Right cardiac atrium (tissue), 5 donors: ENCODE data around the gene SPATS1. TPM values are rescaled to one million over a fixed set of nuclear protein-coding genes. Genes with fewer than 3 reads are reported as not detected.

Experiments used
- ATAC-seq, 2 donors: fragments of 200-7000 bp; cut with Tn5 transposase; one replicate each; pipeline versions ENCODE4 v1.8.0 to v1.9.1; 2020; ENCODE audit warnings: moderate library complexity in 2 of 2, mild to moderate bottlenecking in 1 of 2
- DNase-seq, 3 donors: peaks; one replicate each; pipeline ENCODE4 v3.0.0-alpha.2; 2020
- H3K27ac ChIP-seq: one replicate; pipeline ENCODE4 v1.5.1; 2013; ENCODE audit warnings: mild to moderate bottlenecking, low read length, control low read depth, moderate library complexity
- H3K27me3 ChIP-seq: one replicate; pipeline ENCODE4 v1.6.1; 2013; ENCODE audit not compliant: control insufficient read depth, insufficient read depth
- H3K4me1 ChIP-seq: one replicate; pipeline ENCODE4 v1.6.1; 2013; ENCODE audit warnings: low read length; ENCODE audit not compliant: control insufficient read depth, insufficient read depth
- H3K4me3 ChIP-seq: one replicate; pipeline ENCODE4 v1.5.1; 2013; ENCODE audit warnings: low read length, control low read depth
- H3K9me3 ChIP-seq: one replicate; pipeline ENCODE4 v1.6.1; 2013; ENCODE audit warnings: low read length; ENCODE audit not compliant: control insufficient read depth
- WGBS: extraction: QIAGEN DNeasy Blood & Tissue Kit; methylation state at CpG from one replicate; pipeline ENCODE4 v1.1.7; 2013; 5-methylcytosine and 5-hydroxymethylcytosine counted together
- intact Hi-C, 4 donors: fragments of 100-400 bp; cut with DNase I; formaldehyde crosslinking; loops; one replicate each; pipeline versions ENCODE4 v1.11.0 to v1.14.0; 2022 to 2023
- polyA plus RNA-seq: library from polyadenylated mRNA; stranded (reverse); fragments of 200-250 nt; gene quantifications from one replicate; pipeline ENCODE4 v1.2.3, GENCODE V29; 2013
- total RNA-seq, 4 donors: library from RNA; stranded (reverse); fragmentation: NEBNext Ultra II Directional; extraction: Animal tissue kit (Norgen Biotek cat#: 25700); gene quantifications; one replicate each; pipeline ENCODE4 v1.2.1, GENCODE V29; 2021
- donor health status: healthy with polysubstance abuse.
- donor health status: DM: no; HTN: yes; CAD: no.
- donor health status: DM: no; HTN: no; CAD: no.
- donor health status: DM: no; HTN: yes; CAD: no; lungs with severe emphysema.
- donor health status: DM: yes; HTN: yes; CAD: no.

SPATS1 gene
- total and polyA plus RNA-seq, 5 donors, result not detected

DNA sequence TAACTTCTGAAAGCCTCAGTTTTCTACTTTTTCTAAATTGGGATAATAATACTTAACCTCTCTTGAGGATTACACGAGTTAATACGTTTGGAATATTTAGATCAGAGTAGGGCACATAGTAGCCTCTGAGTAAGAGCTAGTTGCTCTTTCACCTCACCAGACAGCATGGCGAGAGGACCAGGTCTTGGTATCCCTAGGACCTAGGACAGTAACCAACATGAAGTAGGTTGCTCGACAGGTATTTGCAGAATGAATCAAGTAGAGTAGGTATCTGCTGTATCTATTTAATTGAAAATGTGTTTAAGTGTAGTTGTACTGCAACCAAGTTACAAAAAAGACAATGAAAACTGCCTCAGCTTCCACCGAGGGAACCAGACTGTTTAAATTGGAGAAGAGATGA is 46.4 kb downstream of the SPATS1 start:
- peaks cover 4% of the 10 kb centered on the region for H3K4me1 ChIP-seq
- no peaks in the 10 kb centered on the region for H3K27me3 ChIP-seq
- H3K9me3 ChIP-seq, result no peaks in the 10 kb centered on the region
- intact Hi-C loops, result no loop called here
- ATAC-seq (no peak), DNase-seq (no peak)
- 65% methylated on average over 5 of the region's 5 CpGs for WGBS
- peak overlapping the region; percentile 85 for H3K4me3 ChIP-seq
- no peak overlapping the region for H3K27ac ChIP-seq

DNA sequence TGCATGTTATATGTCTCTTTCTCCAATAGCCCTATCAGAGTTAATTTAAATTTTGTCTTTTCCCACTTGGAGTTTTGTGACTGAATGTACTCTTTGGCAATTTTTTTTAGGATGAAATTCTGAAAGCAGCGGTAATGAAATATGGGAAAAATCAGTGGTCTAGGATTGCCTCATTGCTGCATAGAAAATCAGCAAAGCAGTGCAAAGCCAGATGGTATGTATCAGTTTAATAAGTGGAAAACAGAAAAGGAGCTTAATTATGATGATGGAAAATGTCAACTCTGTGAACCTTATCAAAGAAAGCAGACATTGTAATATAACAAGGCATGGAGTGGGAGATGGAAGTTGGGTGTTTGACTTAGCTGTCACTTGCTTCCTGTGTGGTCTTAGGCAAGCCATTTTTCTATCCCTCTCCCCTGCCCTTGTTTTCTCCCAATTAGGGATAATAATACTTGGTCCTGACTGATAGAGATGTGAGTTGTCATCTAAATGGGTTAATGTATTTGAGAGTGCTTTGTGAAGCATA is 47.8 kb downstream of the SPATS1 start:
- intact Hi-C loops, result no loop called here
- Histone ChIP-seq H3K27me3 (no peaks in the 10 kb centered on the region), H3K27ac (no peak overlapping the region), H3K9me3 (no peaks in the 10 kb centered on the region), H3K4me1 (peaks cover 4% of the 10 kb centered on the region), H3K4me3 (no peak overlapping the region)
- no peak for ATAC-seq
- 75% methylated on average over 1 of the region's 1 CpG for whole genome bisulfite sequencing
- no peak for DNase-seq

Other genes starting within 250 kb of the SPATS1 start
- gene MRPL14, start 215.2 kb upstream of the SPATS1 start, total RNA-seq, result 10 to 100 TPM; 31.0 to 38.1 (median 36.6) TPM
- gene MRPL14, start 215.2 kb upstream of the SPATS1 start, polyA plus RNA-seq, result 44.7 TPM
- 10 to 100 TPM; 41.4 to 44.8 (median 43.4) TPM for gene TMEM63B, start 215.1 kb upstream of the SPATS1 start, total RNA-seq
- gene TMEM63B, start 215.1 kb upstream of the SPATS1 start, polyA plus RNA-seq, result 27.7 TPM
- under 1 TPM in 1 of 4 donors, not detected in 3; 0.38 TPM for gene CAPN11, start 183.8 kb upstream of the SPATS1 start, total RNA-seq
- gene CAPN11, start 183.8 kb upstream of the SPATS1 start, polyA plus RNA-seq, result 0.27 TPM
- 1 to 10 TPM in 1 of 4 donors, under 1 TPM in 3; 0.54 to 2.3 (median 0.77) TPM for gene MYMX, start 125.7 kb upstream of the SPATS1 start, total RNA-seq
- gene MYMX, start 125.7 kb upstream of the SPATS1 start, polyA plus RNA-seq, result 0.88 TPM
- 100 to 1,000 TPM; 129 to 177 (median 144) TPM for gene SLC29A1, start 119.1 kb upstream of the SPATS1 start, total RNA-seq
- 63.2 TPM for gene SLC29A1, start 119.1 kb upstream of the SPATS1 start, polyA plus RNA-seq
- gene HSP90AB1, start 95.5 kb upstream of the SPATS1 start, total RNA-seq, result 100 to 1,000 TPM; 677 to 993 (median 871) TPM
- 586 TPM for gene HSP90AB1, start 95.5 kb upstream of the SPATS1 start, polyA plus RNA-seq
- 10 to 100 TPM; 21.0 to 25.2 (median 23.0) TPM for gene SLC35B2, start 85.1 kb upstream of the SPATS1 start, total RNA-seq
- gene SLC35B2, start 85.1 kb upstream of the SPATS1 start, polyA plus RNA-seq, result 15.8 TPM
- gene NFKBIE, start 77.1 kb upstream of the SPATS1 start, total RNA-seq, result 1 to 10 TPM; 3.7 to 5.5 (median 4.3) TPM
- gene NFKBIE, start 77.1 kb upstream of the SPATS1 start, polyA plus RNA-seq, result 2.6 TPM
- gene TMEM151B, start 72.2 kb upstream of the SPATS1 start, total RNA-seq, result 1 to 10 TPM in 1 of 4 donors, under 1 TPM in 1, not detected in 2; 0.26 to 1.1 TPM
- gene TMEM151B, start 72.2 kb upstream of the SPATS1 start, polyA plus RNA-seq, result 0.88 TPM
- 10 to 100 TPM in 2 of 4 donors, 1 to 10 TPM in 2; 6.8 to 12.2 (median 9.3) TPM for gene AARS2, start 29.3 kb upstream of the SPATS1 start, total RNA-seq
- 4.5 TPM for gene AARS2, start 29.3 kb upstream of the SPATS1 start, polyA plus RNA-seq
- gene CDC5L, start 45.1 kb downstream of the SPATS1 start, total RNA-seq, result 10 to 100 TPM; 18.1 to 20.2 (median 19.7) TPM
- gene CDC5L, start 45.1 kb downstream of the SPATS1 start, polyA plus RNA-seq, result 9.9 TPM